Astrocyte of the cerebellum (primary cell): ENCODE measurements around the gene GAK.

Experiments used
- DNase-seq: peaks from one replicate; pipeline ENCODE4 v3.0.0-alpha.2; 2011; ENCODE audit warnings: low read depth
- H3K4me3 ChIP-seq: 2 replicates; pipeline ENCODE4 v1.5.1; 2011; ENCODE audit warnings: mild to moderate bottlenecking, low read depth, low read length, moderate library complexity
- CTCF ChIP-seq: IDR thresholded peaks from 2 replicates; pipeline ENCODE4 v1.5.1; 2012; ENCODE audit warnings: low read length, low read depth, moderate library complexity, mild to moderate bottlenecking; ENCODE audit errors: missing control alignments
- in situ Hi-C: cut with HindIII; loops from 2 replicates; pipeline ENCODE4 v1.10.0; 2017; ENCODE audit warnings: low sequenced_read_pairs

GAK gene

GRCh38 chr4:858041-858481 lies 74.1 kb downstream of the GAK start:
- no peak for DNase-seq
- no peak for TF ChIP-seq CTCF
- no peak overlapping the region for H3K4me3 ChIP-seq
- in situ Hi-C loops, result no loop called here

DNA sequence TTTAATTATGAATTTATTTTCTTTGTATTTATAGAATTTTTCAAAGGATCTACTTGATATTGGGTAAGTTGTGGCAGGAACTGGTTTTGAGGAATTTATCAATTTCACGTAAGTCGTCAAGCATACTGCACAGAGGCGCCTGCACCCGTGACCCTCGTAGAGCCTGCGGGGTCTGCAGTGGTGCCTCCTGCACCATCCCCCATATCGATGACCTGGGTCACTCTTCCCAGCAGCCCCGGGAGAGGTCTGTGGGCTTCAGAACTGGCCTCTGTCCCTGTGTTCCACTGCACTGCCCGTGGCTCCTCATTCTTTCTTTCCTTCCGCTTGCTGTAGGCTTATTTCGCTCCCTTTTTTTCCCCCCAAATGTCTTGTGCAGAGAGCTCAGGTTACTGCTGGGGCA lies 74.7 kb downstream of the GAK start:
- no peak for TF ChIP-seq CTCF
- DNase-seq, result no peak
- no peak overlapping the region for H3K4me3 ChIP-seq
- in situ Hi-C loops, result no loop called here

GRCh38 chr4:856225-856901 lies 75.8 kb downstream of the GAK start:
- no peak for TF ChIP-seq CTCF
- DNase-seq, result no peak
- in situ Hi-C loops, result no loop called here
- H3K4me3 ChIP-seq, result no peak overlapping the region

DNA sequence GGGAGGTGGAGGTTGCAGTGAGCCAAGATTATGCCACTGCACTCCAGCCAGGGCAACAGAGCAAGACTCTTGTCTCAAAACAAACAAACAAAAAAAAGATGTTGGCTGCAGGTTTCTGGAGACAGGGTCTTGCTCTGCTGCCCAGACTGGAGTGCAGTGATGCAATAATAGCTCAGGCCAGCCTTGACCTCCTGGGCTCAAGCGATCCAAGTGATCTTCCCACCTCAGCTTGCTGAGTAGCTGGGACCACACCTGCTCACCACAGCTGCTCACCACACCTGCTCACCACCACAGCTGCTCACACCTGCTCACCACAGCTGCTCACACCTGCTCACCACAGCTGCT lies 76.3 kb downstream of the GAK start:
- TF ChIP-seq CTCF, result no peak
- in situ Hi-C loops, result no loop called here
- no peak for DNase-seq
- H3K4me3 ChIP-seq, result no peak overlapping the region

- in situ Hi-C loops, result no loop called here
- TF ChIP-seq CTCF, result no peak
Measured at GRCh38 chr4:854356-854755, 77.8 kb downstream of the GAK start.

DNA sequence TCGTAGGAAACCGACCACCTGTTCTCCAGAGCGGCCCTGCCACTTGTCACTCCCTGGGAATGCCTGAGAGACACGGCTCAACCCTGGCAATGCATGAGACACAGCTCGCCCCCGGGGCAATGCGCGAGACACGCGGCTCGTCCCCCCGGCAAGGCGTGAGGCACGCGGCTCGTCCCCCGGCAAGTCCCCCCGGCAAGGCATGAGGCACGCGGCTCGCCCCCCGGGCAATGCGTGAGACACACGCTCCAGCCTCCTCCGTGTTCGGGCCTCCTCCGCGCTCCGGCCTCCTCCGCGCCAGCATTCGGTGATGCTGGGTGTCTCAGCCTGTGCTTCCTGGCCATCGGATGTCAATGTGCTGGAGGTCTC lies 78.7 kb downstream of the GAK start:
- H3K4me3 ChIP-seq, result no peak overlapping the region
- TF ChIP-seq CTCF, result no peak
- in situ Hi-C loops, result no loop called here
- DNase-seq, result no peak

More at GRCh38 chr4:854356-854755, 77.8 kb downstream of the GAK start:
- no peak for DNase-seq
- H3K4me3 ChIP-seq, result no peak overlapping the region
